HG03095 (cell line): ENCODE results near the gene TCF25.
A peak's percentile ranks its signal among the peaks of the same experiment; 100 is the strongest.
"Not testable (repeated sequence)": the region's sequence is repeated elsewhere in the genome, so short reads cannot be mapped to it uniquely, and the experiment has no call there.

Experiments
- ATAC-seq: cut with Tn5 transposase; IDR thresholded peaks from one replicate; pipeline ENCODE4 v1.9.1; 2021; ENCODE audit warnings: moderate library complexity; ENCODE audit not compliant: unreplicated experiment

The TCF25 gene

DNA sequence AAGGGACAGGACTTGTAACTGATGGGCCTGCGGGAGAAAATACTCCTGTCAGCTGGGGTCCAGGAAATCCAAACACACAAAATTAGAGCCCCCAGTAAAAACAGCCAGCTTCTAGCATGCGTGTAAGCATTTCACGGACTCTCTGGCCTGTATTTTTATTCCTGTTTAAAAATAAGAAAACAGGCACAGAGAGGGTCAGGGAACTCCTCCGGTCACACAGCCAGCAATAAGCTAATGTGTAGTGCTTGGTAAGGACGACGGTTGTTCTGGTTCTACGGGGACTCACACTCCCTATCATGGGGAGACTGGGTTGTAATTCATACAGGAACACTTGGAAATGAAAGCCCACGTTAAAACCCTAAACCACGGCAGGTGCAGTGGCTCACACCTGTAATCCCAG is 1.5 kb upstream of the TCF25 start:
- no peak for ATAC-seq

DNA sequence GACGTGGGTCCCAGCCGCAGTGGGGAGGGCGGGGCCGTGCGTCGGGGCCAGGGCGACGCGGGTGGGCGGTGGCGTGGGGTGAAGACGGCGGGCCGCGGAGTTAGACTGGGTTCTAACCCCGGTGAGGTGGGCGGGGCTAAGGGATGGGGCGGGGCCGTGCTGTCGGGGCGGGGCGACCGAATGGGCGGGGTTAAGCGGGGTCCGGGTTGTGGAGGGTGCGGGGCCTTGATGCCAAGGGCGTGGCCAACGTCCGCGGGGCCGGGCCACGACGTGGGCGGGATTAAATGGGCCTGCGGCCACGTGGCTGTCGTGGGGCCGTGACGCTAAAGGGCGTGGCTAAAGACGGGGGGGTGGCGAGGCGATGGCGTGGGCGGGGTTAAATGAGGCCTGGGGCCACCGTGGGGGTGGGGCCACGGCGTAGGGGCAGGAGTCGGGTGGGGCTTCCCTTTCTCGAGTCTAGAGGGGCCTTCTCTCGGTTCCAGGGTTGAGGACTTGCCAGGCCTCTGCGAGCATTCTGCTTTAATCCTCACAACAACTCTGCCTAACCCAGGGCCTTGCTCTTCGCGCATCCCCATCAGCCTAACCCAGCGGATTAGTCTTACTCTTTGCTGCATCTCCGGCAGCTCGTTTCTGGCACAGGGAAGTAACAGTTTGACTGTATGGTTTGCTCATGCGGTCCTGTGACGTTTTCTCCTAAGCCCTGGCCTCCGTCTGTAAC is 739 bp downstream of the TCF25 start:
- peak; percentile 52 for ATAC-seq

DNA sequence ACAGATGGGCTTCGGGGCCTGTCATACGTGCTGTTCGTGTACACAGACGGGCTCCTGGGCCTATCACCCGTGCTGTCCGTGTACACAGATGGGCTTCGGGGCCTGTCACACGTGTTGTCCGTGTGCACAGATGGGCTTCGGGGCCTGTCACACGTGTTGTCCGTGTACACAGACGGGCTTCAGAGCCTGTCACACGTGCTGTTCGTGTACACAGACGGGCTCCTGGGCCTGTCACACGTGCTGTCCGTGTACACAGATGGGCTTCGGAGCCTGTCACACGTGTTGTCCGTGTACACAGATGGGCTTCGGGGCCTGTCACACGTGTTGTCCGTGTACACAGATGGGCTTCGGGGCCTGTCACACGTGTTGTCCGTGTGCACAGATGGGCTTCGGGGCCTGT is 5.7 kb downstream of the TCF25 start:
- not testable (repeated sequence) for ATAC-seq

DNA sequence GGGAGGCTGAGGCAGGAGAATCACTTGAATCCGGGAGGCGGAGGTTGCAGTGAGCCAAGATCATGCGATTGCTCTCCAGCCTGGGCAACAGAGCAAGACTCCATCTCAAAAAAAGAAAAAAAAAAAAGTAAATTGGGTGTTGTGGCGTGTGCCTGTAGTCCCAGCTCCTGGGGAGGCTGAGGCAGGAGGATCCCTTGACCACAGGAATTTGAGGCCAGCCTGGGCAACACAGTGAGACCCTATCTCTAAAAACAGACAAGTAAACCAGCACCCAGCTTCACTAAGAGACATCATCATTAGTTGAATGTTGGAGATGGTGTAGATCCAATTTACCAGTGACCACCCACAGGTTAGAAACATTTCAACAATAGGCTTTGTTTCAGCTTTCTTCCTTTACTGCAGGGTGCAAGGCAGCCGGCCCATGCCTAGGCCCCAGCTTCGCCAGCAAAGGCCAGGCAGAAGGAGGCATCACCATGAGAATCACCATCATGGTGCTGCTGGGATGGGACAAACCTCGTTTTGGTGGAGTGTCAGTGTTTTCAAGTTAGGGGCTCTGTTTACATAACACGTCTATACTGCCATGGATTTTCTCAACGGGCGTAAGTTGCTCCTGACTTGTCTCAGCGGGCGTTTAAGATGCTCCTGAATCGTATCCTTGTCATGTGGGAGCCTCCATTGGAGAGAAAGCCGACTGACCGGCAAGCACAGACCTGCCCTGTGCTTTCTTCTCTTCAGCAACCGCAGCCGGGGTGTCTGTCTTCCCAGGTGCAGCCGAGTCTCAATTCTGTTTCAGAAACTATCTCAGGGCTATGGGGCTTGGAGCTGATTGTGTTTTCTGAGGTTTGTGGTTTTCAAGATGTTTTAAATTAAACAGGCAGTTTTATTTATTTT is 7.3 kb downstream of the TCF25 start:
- ATAC-seq = no peak

DNA sequence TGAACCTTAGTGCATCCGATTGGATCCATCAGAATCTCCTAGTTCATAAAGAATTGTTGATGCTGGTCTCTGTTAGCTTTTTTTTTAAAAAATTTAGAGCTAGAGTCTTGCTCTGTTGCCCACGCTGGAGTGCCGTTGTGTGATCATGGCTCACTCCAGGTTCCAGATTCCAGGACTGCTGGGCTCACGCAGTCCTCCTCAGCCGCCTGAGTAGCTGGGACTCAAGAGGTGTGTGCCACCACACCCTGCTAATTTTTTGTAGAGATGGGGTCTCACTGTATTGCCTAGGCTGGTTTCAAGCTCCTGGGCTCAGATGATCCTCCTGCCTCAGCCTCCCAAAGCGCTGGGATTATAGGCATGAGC is 8.0 kb downstream of the TCF25 start:
- ATAC-seq = no peak

DNA sequence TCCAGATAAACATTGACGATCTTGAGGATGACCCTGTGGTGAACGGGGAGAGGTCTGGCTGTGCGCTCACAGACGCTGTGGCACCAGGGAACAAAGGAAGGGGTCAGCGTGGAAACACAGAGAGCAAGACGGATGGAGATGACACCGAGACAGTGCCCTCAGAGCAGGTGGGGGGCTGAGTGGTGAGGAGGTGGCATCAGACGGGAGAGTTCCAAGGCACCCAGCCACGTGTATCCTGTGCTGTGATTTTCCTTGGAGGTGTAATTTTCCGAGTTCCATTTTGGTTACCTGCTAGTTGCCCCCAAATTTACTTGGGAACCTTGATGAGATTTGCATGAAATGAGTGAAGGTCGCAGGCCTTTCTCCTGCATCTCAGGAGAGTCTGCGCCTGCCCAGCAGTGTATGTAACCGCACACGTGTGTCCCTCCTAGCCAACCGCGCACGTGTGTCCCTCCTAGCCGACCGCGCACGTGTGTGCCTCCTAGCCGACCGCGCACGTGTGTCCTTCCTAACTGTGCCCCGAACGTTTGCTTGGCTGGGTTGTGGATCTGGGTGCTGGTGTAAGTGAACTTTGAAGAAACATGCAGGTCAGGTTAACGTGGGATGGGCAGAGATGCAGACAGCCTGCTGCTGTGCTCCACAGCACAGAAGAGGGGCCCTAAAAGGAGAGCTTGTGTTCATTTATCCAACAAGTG is 10.1 kb downstream of the TCF25 start:
- no peak for ATAC-seq

DNA sequence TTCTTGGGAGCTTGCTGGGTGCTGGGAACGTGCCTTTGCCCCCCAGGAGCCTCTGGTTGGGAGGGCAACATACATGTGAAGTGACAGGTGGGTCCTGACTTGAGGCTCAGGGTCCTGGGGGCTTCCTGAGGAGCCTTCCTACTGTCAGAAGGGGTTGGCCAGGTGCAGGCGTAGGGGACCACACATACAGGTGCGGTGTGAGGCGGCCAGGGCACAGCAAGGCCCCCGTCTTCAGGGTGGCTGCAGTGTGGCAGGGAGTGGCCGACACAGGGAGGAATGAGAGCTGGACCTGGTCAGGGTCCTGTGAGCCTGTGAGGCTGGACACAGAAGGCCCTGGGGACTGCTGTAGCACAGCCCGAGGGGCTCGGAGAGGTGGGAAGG is 10.6 kb downstream of the TCF25 start:
- ATAC-seq = no peak

DNA sequence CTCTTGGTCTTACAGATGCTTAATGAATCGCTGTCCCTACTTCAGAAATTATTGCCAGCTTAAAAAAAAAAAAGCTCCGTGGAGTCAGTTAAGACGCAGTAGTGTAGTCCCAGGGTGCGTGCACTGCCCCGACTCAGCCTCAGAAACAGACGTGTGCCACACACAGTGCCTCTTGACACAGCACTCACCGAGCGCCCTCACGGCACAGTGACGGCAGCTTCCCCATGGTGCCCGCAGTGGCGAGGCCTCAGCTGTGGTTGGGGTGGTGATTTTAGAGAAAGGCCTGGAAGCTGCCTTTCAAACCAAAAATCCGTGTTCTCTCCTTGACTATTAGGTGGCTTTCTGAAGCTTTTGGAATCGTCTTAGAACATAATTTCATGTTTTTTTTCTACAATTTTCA is 13.9 kb downstream of the TCF25 start:
- ATAC-seq = no peak

DNA sequence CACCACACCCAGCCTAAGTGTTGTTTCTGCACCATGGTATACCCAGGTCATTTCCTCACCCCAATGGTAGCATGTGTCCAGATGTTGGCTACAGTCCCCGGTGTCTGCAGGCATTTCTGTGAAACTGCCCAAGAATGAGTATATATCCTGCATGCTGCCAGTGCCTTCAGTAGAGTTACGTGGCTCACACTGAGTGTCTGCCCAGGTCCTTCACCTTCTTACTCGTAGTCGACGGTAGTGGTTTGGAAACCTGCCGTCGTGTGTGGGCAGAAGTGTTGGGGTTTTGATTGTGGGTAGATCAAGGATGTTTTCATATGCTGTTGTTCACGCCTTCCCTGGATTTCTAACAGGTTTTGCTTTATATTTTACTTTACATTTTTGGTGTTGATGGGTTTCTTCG is 16.8 kb downstream of the TCF25 start:
- no peak for ATAC-seq

DNA sequence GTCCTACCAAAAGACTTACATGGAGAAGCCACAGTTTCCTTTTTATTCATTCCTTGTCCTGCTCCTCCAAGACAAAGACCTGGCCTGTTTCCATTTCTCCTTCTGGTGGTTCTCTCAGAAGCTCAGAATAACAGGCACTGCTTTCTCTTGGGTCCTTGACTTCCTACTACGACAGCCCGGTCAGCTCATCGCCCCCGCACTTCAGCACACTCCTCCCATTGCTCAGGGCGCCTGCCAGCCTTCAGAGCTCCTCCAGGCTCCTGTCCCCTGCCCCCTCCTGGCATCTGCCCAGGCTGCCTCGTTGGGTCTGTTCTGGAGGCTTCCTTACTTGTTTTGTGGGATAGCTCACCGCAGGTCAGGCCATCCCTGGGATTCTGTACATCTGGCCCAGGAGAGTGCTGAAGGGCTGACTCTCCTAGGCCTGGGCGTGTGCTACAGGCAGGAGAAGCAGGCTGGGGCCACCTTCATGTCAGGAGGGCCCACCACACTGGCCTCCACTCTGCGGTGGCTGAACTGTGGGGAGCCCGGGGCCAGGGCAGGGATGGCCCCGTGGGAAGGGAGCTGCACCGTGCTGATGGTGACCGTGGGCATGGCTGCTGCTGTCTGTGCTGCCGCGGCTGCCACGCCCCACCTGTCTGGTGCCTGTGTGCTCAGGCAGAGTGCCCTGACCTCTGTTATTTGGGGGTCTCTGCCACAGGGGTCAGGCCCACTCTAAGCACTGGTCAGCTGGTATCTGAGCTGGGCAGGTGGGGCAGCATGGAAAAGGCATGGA is 17.7 kb downstream of the TCF25 start:
- no peak for ATAC-seq

DNA sequence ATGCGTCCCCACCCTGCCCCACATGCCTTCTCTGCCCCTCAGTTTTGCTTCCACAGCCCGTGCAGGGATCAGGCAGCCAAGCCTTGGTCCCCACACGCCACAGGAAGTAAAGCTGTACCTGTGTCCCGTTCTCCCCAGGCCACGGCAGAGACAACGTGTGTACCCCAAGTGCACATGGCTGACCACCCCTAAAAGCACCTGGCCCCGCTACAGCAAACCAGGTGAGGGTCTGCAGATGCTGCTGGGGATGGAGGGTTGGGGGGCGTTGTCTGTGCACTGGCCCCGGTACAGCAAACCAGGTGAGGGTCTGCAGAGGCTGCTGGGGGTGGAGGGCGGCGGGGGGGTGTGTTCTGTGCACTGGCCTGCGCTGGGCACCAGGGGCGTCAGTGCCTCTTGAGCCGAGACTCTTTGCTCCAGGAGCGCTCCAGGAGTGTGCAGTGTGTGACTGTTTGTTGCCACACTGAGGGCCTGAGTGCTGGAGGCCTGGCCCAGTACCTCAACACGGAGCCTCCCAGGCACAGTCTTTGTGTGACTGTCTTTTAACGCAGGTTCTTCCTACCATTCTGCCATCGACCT is 18.8 kb downstream of the TCF25 start:
- ATAC-seq = no peak

DNA sequence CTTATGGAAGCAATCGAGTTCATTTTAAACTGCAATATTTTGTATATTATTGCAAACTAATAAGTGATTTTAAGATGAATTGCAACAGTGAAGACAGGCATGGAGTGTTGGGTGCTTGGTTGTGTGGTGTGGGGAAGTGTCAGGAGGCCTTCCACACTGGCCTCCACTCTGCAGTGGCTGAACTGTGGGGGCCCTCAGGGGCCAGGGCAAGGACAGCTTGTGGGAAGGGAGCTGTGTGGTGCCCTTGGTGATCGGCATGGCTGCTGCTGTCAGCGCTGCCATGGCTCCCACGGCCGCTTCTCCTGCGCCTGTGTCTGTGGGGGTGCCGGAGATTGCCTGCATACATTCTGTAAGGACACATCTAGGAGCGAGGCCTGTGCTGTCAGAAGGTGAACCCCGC is 19.2 kb downstream of the TCF25 start:
- no peak for ATAC-seq

DNA sequence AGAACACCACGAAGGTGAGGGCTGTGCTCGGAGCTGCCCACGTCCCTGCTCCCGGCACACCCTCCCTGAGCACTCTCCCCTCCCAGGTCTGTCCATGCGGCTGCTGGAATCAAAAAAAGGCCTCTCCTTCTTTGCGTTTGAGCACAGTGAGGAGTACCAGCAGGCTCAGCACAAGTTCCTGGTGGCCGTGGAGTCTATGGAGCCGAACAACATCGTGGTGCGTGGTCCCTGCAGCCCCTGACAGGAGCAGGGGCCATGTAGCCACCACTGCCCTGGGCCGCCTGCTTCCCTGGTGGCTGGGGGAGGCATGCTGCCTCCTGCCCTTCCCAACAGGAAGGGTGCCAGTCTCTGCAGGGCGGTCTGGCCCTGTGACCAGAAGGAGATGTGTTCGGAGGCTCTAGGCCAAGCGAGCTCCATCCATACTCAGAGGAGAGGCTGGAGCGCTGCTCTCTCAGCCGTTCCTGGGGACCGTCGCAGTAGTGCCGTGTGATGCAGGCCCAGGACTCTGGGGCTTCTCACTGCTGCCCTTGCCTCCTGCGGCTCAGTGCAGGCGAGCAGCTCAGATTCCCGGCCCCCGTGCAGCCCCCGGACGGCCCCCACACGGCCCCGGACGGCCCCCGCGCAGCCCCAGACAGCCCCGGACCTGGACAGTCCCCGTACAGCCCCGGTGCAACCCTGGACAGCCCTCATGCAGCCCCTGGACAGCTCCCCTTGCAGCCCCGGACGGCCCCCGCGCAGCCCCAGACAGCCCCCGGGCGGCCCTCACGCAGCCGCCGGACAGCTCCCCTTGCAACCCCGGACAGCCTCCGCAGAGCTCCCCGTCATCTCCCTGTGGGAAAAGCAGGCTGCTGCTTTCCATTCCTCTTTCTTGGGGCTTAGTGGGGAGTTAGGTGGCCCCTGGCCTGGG is 20.5 kb downstream of the TCF25 start:
- ATAC-seq = no peak

DNA sequence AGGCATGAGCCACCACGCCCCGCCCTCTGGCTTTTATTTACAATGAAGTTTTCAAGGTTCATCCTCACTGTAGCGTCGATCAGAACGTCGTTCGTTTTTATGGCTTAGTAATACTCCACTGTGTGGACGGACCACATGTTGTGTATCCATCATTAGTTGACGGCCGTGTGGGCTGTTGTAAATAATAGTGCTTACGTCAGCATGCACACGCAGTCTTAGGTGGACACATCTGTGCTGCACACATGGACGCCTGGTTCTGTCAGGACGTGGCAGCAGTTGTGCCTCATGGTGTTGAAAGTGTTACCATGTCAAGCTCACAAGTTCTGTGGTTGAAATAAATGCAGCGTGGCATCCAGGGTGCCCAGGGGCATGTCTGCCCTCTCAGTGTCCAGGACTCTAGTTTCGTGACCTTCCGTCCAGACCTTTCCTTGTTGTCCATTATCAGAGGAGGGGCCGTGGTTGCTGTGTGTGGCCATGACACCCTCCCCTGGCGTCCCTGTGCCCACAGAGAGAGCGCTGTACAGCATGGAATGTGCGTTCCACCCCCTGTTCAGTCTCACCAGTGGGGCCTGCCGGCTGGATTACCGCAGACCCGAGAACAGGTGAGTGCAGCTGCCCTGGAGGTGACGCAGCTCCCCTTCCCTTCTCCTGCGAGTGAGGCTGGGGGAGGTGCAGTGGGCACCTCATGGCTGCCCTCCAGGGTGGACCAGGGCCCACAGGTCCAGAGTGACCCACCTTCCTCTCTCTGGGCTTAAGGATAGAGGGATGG is 22.3 kb downstream of the TCF25 start:
- no peak for ATAC-seq

DNA sequence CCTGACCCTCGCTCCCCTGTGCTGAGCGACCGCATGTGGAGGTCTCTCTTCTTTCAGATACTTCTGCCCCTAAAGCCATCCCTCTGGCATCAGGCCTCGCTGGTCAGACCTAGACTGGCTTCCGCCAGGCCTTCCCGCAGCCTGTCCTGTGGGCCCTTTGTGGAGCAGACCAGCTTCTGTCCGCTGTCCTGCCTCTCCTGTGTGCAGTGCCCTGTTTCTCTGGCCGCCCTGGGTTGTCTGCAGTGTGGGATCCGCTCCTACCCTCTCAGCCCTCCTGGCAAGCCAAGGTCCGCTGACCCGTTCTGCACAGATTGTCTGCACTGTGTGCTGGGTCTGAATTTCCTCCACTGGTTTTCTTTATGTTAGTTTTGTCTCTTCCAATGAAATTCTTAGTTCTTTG is 23.8 kb downstream of the TCF25 start:
- no peak for ATAC-seq

DNA sequence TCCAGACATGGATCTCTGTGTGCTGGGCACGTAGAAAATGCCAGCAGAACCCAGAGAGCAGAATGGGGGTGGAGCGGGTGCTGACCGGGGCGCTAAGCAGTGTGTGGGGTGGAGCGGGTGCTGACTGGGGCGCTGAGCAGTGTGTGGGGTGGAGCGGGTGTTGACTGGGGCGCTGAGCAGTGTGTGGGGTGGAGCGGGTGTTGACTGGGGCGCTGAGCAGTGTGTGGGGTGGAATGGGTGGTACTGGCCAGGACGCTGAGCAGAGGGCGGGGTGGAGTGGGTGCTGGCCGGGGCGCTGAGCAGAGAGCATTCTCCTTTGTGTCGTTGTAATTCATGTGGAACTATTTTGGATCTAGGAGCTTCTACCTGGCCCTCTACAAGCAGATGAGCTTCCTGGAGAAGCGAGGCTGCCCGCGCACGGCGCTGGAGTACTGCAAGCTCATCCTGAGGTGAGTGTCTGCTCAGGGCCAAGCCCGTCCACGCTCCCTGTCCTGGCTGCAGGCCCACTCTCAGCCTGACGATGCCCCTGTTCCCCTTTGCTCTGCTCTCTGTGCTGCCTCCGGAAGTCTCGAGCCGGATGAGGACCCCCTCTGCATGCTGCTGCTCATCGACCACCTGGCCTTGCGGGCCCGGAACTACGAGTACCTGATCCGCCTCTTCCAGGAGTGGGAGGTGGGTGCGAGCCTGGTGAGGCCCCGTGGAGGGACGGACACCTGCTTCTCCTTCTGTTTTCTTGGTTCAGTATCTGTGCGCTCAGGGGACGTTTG is 25.0 kb downstream of the TCF25 start:
- no peak for ATAC-seq

DNA sequence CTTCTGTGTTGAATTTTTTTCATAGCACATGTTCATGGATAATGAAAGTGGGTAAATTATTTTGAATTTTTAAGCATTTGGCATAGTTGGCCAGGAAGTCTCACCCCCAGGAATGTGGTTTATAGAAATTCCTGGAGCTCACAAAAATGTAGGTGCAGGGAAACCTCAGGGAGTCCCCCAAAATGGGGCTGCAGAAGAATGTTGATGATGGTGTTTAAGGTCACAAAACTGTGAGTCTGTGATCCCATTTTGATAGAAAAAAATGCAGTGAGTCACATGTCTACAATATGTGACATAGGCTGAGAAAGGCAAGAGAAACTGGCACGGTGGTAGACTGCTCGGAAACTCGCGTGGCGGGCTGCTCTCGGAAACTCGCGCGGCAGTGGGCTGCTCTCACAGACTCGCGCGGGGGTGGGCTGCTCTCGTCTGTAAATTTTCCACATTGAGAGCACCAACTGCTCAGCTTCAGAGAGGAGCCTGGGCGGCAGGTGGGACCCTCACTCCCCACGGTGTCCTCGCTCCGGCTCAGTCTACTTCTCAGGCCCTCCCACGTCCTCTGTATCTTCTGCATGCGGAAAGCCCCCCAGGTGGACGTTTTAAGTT is 26.6 kb downstream of the TCF25 start:
- no peak for ATAC-seq

DNA sequence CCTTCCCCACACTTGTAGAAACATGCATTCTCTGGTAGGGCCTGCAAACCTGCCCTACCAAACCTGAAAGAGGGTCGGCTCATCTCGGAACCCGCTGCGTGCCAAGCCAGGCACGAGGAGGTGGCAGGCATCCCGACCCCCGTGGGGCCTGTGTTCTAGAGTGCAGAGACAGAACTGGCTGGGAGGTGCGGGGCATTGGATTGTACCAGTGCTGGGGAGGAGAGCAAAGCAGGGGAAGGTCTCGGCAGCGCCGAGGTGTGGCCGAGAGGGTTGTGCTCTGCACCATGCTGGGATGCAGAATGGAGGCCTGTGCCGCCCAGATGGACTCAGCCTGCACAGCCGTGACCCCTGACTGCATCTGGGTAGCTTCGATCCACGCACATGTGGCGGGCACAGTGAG is 27.5 kb downstream of the TCF25 start:
- ATAC-seq = no peak
